Amniotic stem cell (primary cell): ENCODE measurements around the gene MMAB.

Experiments used
- DNase-seq: peaks from one replicate; lab custom pipeline; 2025; lab: John Stamatoyannopoulos, UW

Gene MMAB

GRCh38 chr12:109559200-109559505 is 14.2 kb downstream of the MMAB start:
- no peak for DNase-seq

GRCh38 chr12:109558374-109559199 is 14.7 kb downstream of the MMAB start:
- DNase-seq, result no peak

- DNase-seq, result no peak
Observed at GRCh38 chr12:109557805-109558204, 15.5 kb downstream of the MMAB start.

- DNase-seq, result no peak
Observed at GRCh38 chr12:109557200-109557599, 16.1 kb downstream of the MMAB start.

- DNase-seq, result no peak
Observed at GRCh38 chr12:109555431-109556315, 17.6 kb downstream of the MMAB start.

GRCh38 chr12:109554761-109555160 is 18.5 kb downstream of the MMAB start:
- no peak for DNase-seq

- no peak for DNase-seq
Observed at GRCh38 chr12:109553906-109554500, 19.3 kb downstream of the MMAB start.

- DNase-seq, result no peak
Observed at GRCh38 chr12:109553483-109553882, 19.8 kb downstream of the MMAB start.

GRCh38 chr12:109552971-109553370 is 20.3 kb downstream of the MMAB start:
- no peak for DNase-seq

- DNase-seq, result no peak
Observed at GRCh38 chr12:109551108-109551507, 22.2 kb downstream of the MMAB start.

GRCh38 chr12:109550281-109550680 is 23.0 kb downstream of the MMAB start:
- DNase-seq, result no peak

GRCh38 chr12:109549613-109550270 is 23.6 kb downstream of the MMAB start:
- DNase-seq, result no peak

- DNase-seq, result no peak
Observed at GRCh38 chr12:109548258-109548657, 25.0 kb downstream of the MMAB start.

- DNase-seq, result no peak
Observed at GRCh38 chr12:109547286-109547685, 26.0 kb downstream of the MMAB start.

GRCh38 chr12:109545826-109546225 is 27.5 kb downstream of the MMAB start:
- no peak for DNase-seq

GRCh38 chr12:109544955-109545531 is 28.3 kb downstream of the MMAB start:
- no peak for DNase-seq

- no peak for DNase-seq
Observed at GRCh38 chr12:109542876-109543275, 30.4 kb downstream of the MMAB start.

- no peak for DNase-seq
Observed at GRCh38 chr12:109542014-109542413, 31.3 kb downstream of the MMAB start.

- no peak for DNase-seq
Observed at GRCh38 chr12:109541413-109541726, 31.9 kb downstream of the MMAB start.

- no peak for DNase-seq
Observed at GRCh38 chr12:109540526-109541412, 32.5 kb downstream of the MMAB start.

- no peak for DNase-seq
Observed at GRCh38 chr12:109539508-109539907, 33.8 kb downstream of the MMAB start.
